NOMO-1 (cell line): ENCODE results near the gene HSD17B14.

Experiments used
- DNase-seq, 2 experiments: peaks; one replicate each; lab custom pipeline; 2025; ENCODE audit not compliant: unreplicated experiment in 2 of 2; lab: John Stamatoyannopoulos, UW

The HSD17B14 gene

DNA sequence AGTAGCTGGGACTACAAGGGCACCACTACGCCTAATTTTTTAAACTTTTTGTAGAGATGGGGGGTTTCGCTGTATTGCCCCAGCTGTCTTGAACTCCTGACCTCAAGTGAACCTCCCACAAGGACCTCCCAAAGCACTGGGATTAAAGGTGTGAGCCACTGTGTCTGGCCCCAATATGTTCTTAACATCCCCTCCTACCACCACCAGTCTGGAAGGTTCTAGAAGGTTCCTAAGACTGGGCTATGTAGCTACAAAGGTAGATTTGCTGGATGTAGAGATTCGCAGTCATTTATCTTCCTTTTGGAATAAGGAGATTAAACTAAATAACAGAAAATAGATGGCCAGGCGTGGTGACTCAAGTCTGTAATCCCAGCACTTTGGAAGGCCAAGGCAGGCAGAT lies 5.3 kb downstream of the HSD17B14 start:
- DNase-seq, result no peak

DNA sequence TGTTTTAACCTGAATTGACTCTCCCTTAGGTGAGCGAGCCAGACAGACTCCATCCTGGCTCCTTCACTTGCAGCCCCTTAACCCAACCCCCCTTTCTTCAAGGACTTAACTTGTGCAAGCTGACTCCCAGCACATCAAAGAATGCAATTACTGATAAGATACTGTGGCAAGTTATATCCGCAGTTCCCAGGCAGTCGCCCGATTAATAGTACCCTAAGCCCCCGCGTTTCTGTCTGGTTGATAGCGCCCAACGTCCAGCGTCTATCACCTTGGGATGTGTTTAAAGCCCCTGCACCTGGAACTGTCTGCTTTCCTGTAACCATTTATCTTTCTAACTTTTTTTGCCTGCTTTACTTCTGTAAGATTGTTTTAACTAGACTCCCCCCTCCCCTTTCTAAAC lies 6.2 kb downstream of the HSD17B14 start:
- DNase-seq, result no peak

DNA sequence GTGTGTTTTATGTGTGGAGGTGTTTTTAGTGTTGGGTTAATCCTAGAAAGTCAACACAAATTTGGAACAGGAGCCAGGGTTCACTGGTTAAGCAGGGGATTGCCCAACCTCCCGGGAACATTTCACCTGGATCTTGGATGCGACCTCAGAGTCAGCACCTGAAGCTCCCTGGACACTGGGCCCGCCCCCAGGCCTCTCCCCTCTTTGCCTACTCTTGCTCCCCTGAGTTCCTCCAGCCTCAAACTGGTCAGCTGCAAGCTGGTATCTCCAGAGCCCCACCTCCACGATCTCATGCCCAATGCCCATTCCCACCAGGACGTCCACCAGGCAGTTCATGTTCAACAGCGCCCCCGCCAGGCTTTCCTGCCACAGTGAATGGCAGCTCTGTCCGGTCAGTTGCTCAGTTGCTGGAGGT lies 9.7 kb downstream of the HSD17B14 start:
- no peak for DNase-seq

DNA sequence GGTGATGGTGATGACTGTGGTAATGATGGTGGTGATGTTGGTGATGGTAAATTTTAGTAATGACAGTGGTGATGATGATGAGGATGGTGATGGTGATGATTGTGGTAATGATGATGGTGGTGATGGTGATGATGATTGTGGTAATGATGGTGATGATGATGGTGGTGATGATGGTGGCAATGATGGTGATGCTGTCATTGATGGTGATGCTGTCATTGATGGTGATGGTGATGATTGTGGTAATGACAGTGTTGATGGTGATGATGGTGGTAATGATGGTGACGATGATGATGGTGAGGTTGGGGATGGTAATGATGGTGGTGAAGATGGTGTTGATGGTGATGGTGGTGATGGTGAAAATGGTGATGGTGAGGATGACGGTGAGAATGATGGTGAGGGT lies 13.8 kb downstream of the HSD17B14 start:
- DNase-seq, result no peak

DNA sequence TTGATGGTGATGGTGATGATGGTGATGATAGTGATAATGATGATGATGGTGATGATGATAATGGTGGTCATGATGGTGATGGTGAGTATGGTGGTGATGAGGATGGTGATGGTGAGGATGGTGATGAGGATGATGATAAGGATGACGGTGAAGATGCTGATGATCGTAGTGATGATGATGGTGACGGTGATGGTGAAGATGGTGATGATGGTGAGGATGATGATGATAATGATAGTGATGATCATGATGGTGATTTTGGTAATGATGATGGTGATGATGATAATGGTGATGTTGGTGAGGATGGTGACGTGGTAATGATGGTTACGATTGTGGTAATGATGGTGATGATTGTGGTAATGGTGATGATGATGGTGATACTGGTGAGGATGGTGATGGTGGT lies 14.7 kb downstream of the HSD17B14 start:
- DNase-seq, result no peak

DNA sequence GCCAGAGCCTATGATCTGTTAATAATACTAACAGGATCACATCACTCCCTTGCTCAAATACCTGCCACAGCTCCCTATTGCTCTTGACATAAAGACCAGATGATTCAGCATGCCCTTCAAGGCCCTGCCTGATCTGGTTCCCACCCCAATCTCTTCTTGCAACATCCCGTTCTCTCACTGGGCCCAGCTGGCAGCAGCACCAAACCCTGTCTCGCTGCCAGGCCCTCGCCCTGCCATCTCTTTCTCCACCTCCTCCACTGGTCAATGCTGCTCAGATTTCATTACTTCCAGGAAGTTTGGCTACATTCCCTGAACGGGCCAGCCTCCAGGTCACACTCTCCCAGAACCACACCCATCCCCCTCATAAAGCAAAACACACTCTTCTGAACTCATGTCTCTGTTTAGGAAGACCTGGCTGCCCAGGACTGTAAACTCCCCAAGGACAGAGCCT lies 16.9 kb downstream of the HSD17B14 start:
- DNase-seq, result no peak

DNA sequence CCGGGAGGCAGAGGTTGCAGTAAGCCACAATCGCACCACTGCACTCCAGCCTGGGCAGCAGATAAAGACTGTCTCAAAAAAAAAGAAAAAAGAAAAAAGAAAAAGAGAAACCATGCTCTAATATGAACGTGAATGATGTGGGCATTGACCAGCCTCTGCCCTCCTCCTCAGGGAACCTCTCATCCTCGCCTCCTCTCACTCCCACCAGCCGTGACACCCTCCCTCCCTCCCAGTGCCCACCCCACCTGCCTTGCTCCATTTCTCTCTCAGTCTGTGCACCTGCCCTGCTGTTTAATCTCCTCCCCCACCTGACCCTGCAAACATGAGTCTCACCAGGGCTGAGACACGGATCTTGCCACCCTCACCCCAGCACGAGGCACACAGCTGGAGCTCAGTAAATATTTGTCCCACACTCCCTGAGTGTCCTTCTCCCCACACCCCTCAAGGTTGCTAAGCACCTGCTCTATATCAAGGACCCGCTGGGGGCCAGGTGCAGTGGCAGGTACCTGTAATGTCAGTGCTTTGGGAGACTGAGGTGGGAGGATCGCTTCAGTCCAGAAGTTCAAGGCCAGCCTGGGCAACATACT lies 18.0 kb downstream of the HSD17B14 start:
- no peak for DNase-seq

DNA sequence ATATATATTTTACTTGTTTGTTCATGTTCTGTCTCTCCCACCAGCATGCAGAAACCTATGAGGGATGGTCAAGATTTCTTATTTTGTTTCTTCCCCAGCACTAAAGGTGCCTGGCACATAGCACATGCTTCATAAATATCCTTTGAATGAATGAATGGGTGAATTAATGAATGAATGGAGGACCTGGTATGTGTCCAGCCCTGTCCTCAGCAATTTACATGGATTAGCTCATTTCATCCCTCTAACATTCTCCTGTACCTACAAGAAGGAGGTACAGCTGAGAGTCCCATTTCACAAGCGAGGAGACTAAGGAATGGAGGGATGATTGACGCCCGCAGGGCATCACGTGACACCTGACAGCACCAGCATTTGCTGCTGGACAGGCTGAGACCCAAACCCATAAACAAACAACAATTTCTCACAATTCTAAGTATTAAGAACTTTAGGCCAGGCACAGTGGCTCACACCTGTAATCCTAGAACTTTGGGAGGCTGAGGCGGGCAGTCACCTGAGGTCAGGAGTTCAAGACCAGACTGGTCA lies 18.6 kb downstream of the HSD17B14 start:
- DNase-seq, result no peak

DNA sequence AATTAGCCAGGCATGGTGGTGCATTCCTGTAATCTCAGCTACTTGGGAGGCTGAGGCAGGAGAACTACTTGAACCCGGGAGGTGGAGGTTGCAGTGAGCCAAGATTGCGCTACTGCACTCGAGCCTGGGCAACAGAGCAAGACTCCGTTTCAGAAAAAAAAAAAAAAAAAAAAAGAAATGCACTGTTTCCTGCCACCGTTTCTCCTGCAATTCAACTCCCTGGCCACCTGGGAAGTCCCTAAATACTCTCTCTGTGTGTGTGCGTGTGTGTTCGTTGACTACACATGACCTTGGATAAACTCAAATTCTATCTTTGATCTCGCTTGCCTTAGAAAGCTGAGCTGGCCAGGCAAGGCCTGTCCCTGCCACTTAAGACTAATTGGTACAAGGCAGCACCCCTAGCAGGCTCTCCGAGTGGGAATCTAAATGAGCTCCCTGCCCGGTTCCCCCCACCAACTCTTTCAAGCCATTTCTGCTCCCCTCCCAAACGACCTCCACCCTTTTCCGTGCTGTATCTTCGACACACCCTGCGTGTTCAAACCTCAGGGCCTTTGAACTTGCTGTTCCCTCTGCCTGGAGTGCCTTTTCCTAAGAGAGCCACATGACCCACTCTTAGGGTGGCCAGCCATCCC lies 20.3 kb downstream of the HSD17B14 start:
- DNase-seq, result no peak

DNA sequence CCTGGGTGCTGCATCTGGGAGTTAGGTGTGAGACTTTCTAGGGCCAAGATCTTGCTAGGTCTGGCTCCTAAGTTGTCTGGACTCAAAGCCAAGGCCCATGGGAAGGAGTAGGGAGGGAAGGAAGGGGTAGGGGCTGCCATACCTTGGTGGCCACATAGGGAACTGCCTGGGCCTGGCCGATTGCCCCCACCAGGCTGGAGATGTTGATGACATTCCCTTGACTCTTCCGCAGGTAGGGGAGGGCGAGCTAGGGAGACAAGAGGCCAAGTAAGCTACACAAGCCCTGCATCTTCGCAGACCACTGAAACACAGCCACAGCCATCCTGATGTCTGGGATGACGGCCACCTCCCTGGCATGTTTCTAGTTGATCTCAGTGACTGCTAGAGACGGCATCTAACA lies 21.4 kb downstream of the HSD17B14 start:
- no peak for DNase-seq

DNA sequence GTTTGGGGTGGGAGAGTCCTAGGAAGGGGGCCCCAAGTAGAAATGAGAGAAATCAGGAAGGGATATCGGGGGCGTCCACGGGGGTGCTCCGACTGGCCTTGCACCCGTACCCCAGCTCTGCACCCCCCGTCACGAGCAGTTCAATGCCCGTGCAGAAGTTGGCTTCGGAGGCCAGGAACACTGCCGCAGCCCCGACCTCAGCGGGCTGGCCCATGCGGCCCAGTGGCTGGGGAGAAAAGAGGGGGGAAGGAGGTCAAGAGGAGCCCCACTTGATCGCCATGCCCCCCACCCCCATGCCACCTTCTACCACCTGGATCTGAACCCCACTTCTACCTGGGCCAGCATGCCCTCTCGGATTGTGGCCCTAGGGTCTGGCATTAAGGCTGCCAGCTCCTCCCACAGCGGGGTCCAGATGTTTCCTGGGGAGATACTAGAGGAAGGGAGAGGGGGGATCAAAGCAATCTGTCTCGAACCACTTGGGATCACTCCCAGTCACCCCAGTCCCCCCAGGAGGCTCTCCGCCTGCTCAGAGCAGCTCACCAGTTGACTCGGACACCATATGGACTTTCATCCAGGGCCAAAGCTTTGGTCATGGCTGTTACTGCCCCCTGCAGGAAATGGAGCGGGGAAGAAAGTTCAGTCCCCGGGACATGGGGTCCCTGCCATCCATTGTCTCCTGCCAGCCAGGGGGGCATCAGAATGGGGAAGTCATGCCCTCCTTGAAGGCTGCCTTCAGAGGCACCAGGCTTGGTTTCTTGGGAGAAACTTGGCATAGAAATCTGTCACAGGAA lies 23.0 kb downstream of the HSD17B14 start:
- DNase-seq, result no peak

DNA sequence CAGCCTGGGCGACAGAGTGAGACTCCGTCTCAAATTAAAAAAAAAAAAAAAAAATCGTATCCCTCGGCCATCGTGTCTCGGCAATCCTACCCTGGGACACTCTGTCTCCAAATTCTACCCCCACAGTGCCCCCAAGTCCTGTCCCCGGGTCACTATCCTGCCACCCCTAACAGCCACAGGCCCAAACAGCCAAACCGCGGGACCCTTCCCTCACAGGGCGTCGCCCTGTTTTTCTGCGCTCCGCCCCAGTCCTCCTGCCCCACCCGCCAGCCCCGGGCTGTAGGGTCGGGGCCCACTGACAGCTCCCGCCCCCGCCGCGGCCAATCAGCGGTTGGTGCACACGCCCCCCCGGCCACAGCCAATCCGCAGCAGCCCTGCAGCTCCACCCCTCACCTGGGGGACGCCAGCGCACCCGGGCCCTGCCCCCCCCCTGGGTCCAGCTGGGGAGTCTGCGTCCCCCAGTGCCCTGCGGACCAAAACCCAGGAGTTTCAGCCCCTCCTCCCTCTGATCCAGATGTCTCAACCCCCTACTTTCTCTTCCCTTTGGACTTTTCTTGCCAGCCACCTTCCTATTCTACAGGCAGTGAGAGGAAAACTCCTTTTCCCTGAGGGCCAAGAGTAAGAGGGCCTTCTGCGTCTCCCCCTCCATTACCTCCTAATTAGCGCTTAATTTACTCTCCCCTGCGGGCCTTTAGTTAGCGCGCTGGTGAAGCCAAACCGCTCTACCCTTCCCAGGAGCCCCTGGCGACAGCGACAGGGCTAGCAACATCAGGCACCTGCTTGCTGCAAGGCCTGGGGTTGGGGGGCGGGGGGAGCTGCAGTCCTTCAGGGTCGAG lies 24.0 kb downstream of the HSD17B14 start:
- DNase-seq, result peak; percentile 41 to 78

DNA sequence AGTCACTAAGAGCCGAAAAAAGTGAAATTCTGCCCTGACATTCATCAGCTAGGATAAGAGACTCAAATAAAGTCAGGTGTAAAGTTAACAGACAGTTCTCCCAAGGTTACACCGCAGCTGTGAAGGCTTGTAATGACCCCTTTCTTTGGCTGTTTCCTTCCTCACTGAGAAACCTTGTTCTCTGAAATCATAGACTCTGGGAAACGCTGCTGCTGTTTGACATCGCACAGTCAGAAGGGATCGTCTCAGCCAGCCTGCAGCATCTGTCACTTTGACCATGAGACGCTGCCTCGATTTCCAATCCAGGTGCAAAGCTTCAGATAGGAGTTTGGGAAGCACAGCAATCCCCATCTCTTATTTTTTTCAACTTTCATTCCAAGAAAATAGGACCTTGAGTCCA lies 26.1 kb downstream of the HSD17B14 start:
- peak in 1 of 2 experiments; percentile 23 for DNase-seq

DNA sequence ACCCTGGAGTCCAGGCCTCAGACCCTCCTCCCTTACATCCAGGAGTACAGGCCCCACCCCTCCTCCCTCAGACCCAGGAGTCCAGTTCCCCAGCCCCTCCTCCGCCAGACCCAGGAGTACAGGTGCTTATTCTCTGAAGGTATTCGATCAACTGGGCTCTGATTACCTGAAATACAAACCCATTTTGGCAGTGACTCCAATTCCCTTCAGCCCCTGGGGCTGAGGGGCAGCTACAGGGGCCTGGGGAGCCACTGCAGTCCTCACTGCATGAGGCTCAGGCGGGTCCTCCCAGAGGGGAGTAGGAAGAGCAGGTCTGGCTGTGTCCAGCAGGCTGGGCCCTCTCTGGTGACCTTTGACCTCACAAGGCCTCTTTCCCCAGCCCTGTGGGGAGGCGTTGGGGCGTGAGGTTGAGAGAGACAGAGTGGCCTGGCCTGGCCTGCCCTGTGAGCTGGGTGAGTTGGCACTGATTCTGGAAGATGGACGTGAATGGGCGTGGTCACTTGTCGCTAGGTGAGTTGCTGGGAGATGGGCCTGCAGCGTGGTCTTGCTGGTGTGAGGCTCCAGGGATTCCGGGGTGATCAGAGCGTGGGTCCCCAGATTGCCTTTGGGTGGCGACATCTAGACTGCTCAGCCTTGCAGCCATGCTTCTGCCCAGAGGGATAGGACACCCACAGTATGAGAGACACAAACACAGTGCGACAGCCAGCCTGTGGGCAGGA lies 28.5 kb downstream of the HSD17B14 start:
- no peak for DNase-seq

DNA sequence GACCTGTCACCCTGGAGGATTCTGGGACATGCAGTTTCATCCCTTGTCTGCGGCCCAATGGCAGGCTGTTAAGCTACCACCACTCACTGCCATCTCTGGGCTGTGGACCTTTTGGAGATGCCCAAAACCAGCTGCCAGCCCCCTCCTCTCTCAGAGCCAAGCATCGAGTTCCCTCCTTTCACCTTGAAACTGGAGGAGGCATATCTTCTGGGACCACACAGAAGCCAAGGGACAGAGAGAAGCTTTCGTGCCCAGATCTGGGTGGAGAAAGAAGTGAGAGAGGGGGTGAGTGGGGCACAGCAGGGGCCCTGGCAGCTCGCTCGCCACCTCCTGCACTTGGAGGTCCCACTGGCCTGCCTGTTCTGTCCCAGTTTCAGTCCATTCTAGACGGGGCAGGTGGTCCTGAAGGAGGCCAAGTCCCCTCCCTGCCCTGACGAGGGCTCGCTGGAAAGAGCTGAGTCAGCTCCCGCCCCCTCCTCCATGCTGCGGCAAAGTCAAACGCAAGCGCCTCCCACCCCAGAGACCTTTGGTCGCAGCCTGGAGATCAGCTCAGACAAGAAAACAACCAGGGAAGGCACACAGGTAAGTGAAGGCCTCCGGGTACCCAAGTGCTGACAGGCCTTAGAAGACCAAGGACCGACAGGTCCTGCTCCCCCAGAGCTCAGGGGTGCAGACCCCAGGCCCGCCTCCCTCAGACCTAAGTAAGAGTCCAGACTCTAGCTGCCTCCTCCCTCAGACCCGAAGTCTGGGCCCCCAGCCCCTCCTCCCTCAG lies 29.3 kb downstream of the HSD17B14 start:
- DNase-seq, result no peak

DNA sequence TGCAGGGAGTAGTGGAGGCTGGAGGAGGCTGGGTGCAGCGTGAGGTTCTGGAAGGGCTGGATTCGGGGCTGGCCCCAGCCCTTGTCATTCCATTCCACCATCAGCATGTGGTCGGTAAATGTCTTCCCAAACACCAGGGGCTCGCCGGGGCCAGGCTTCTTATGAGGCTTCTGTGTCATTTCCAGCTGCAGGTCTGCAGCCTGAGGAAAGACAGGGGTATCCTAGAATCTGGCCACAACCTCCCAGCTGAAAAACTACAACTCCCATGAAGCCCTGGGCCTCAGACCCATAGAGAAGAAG lies 29.8 kb downstream of the HSD17B14 start:
- peak; percentile 11 to 15 for DNase-seq

DNA sequence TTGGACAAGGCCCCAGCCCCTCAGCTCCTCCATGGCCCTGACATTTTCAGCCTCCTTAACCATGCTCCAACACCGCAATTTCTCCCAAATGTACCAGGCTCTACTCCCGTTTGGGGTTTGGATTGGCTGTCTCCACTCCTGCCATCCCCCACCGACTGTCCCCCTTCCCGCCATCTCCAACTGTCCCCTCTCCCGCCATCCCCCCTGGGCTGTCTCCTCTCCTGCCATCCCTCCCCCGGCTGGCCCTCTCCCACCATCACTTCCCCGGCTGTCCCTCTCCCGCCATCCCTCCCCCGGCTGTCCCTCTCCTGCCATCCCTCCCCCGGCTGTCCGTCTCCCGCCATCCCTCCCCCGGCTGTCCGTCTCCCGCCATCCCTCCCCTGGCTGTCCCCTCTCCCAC lies 30.8 kb downstream of the HSD17B14 start:
- DNase-seq, result no peak

DNA sequence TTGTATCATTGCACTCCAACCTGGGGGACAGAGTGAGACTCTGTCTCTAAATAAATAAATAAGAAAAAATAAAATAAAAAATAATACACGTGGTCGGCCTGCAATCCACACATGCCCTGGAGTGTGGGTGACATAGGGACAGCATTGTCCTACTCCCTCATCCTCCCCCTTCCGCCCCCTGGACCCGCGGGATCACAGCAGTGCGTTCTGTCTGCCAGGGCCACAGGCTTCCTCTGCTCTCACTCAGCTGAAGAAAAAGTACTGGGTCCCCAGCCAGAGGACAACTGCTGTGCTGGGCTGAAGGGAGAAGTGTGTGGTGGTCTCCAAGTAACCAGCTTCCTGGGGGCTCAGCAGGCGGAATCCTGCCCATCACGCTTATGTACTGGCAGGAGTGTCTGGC lies 31.8 kb downstream of the HSD17B14 start:
- no peak for DNase-seq

DNA sequence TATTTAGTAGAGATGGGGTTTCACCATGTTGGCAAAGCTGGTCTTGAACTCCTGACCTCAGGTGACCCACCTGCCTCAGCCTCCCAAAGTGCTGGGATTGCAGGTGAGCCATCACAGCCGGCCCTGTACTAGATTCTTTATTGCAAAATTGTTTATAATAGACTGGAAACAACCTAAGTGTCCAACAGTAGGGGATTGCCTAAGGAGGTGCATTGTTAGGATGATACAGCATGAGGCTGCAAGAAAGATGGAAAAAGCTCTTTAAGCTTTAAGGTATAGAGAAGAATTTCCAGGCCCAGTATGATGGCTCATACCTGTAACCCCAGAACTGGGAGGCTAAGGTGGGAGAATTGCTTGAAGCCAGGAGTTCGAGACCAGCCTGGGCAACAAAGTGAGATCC lies 33.7 kb downstream of the HSD17B14 start:
- DNase-seq, result no peak
